Urinary bladder (tissue), 4 donors: ENCODE data around the gene RRP15. TPM values are rescaled to one million over a fixed set of nuclear protein-coding genes. Genes with fewer than 3 reads are reported as not detected.

Source experiments
- DNase-seq: peaks from one replicate; pipeline ENCODE4 v3.0.0-alpha.2; 2015; ENCODE audit errors: extremely low spot score
- H3K27ac ChIP-seq: one replicate; pipeline ENCODE4 v1.5.1; 2013; ENCODE audit warnings: low read depth, mild to moderate bottlenecking, moderate library complexity
- H3K36me3 ChIP-seq: one replicate; pipeline ENCODE4 v1.6.1; 2013; ENCODE audit warnings: mild to moderate bottlenecking, moderate library complexity; ENCODE audit not compliant: insufficient read depth
- H3K4me1 ChIP-seq: one replicate; pipeline ENCODE4 v1.6.1; 2013; ENCODE audit warnings: mild to moderate bottlenecking, moderate library complexity; ENCODE audit not compliant: insufficient read depth
- H3K4me3 ChIP-seq: one replicate; pipeline ENCODE4 v1.5.1; 2013; ENCODE audit warnings: low read depth, low read length
- WGBS: extraction: QIAGEN DNeasy Blood & Tissue Kit; methylation state at CpG from one replicate; pipeline ENCODE4 v1.1.7; 2013; 5-methylcytosine and 5-hydroxymethylcytosine counted together
- polyA plus RNA-seq: library from polyadenylated mRNA; stranded (reverse); fragments of 200-250 nt; gene quantifications from one replicate; pipeline ENCODE4 v1.2.3, GENCODE V29; 2013
- total RNA-seq: library from RNA; depleted of rRNA; stranded (reverse); fragments of >200 nt; gene quantifications from one replicate; pipeline ENCODE4 v1.2.3, GENCODE V29; 2014
- donor health status: healthy with polysubstance abuse.
- donor health status: healthy.

Gene RRP15
- total and polyA plus RNA-seq, 2 donors: 3.8 to 17.9 TPM

DNA sequence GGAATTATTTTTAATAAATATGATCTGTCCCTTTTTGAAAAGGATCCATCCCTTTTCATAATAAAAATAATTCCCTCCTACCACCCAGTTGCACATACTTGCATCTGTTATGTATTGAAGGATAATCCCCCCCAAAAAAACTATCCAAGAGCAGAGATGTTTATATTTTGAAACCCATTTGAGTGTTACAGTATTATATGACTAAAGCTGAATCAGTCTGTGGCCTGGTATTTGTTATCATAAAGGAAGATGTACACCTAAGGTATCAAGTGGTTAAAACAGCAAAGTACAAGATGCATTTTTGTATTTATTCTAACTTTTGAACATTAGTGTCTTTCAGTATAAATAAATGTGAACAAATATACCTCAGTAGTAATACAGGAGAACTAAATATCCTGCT lies 47.3 kb downstream of the RRP15 start:
- Histone ChIP-seq H3K36me3 (no peaks in the 10 kb centered on the region), H3K4me3 (no peak overlapping the region), H3K4me1 (no peaks in the 10 kb centered on the region), H3K27ac (no peak overlapping the region)
- DNase-seq: no peak

DNA sequence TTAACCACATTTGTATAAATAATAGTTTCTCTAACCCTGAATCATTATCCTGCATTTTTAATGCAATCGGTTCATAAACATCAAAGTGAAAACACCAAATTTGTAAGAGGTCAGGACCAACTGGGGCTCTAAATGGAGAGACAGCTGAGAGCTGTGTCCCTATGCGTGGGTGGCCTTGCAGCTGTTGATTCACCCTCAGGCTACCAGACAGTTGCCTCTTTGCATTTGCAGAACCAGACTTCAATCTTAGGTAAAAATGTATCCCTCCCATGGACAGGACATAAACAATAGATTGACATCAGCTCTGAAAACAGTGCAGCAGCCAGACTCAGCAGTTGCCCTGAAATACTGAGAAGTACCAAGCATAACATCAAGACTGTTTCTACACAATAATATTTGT lies 51.2 kb downstream of the RRP15 start:
- Histone ChIP-seq H3K4me3 (no peak overlapping the region), H3K4me1 (no peaks in the 10 kb centered on the region), H3K27ac (no peak overlapping the region), H3K36me3 (no peaks in the 10 kb centered on the region)
- no peak for DNase-seq
- WGBS: 84% methylated on average over 2 of the region's 2 CpGs

DNA sequence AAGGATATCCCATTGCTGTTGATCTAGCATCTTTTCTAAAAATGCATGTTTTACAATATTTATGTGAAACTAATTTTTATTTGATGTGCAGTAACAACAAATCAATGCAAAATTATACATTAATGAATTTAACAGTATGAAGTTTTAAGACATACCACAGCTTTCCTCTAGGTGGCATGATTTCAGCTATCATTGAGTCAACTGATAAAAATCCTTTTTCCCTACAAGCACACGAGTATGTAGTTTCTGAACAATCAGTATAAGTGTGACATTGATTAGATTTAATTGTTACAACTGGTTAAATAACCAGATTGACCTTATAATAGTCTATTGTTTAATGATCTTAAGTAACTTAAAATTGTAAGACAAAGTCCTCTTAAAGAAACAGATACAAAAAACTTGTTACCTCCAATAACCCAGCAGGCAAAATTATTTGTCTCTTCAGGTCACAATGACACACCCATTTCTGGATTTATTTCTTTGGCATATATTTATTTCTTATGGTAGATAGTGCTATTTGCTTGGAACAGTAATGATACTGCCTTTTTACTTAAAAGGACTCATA lies 54.3 kb downstream of the RRP15 start:
- Histone ChIP-seq H3K4me1 (no peaks in the 10 kb centered on the region), H3K36me3 (no peaks in the 10 kb centered on the region), H3K27ac (no peak overlapping the region), H3K4me3 (no peak overlapping the region)
- no peak for DNase-seq
- WGBS: 6% methylated on average over 1 of the region's 1 CpG

DNA sequence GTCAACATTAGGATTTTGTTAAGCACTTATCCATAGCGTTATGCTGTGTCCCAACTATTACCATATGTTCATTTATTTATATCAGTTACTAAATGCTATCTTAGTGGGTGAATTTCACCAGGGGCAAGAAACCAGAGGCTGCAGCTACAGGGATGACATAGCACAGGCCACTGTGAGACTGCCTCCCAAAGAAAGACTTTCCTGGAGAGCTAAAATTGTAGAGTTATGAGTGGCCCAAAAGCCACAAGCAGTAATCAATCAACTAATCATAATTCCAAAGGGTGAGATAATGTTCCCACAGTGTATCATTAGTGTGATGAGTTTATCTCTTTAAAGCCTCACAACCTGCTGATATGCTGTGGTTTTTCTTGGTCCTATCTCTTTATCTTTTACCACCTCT lies 56.2 kb downstream of the RRP15 start:
- Histone ChIP-seq H3K36me3 (no peaks in the 10 kb centered on the region), H3K4me1 (no peaks in the 10 kb centered on the region), H3K4me3 (no peak overlapping the region), H3K27ac (no peak overlapping the region)
- no peak for DNase-seq
- 90% methylated on average over 1 of the region's 1 CpG for WGBS

DNA sequence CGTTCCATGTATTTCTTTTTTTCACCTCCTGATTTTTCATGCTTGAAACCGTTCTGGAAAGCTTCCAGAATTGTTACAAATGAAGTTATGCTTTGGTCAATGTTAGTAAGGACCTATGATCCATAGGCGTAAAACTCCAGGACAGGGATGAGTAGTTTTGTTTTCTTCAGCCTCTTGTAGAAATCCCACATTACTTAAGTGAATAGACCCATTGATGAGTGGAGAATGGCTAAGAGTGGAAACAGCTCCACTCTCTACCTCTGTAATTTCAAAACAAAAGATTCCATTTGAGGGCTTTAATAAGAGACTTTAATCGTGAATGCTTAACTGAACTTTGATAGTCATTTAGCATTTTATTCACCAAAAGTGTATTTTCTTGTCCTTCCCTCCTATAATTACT lies 57.0 kb downstream of the RRP15 start:
- Histone ChIP-seq H3K36me3 (no peaks in the 10 kb centered on the region), H3K4me1 (no peaks in the 10 kb centered on the region), H3K27ac (no peak overlapping the region), H3K4me3 (no peak overlapping the region)
- DNase-seq: no peak
- WGBS: 93% methylated on average over 4 of the region's 4 CpGs

DNA sequence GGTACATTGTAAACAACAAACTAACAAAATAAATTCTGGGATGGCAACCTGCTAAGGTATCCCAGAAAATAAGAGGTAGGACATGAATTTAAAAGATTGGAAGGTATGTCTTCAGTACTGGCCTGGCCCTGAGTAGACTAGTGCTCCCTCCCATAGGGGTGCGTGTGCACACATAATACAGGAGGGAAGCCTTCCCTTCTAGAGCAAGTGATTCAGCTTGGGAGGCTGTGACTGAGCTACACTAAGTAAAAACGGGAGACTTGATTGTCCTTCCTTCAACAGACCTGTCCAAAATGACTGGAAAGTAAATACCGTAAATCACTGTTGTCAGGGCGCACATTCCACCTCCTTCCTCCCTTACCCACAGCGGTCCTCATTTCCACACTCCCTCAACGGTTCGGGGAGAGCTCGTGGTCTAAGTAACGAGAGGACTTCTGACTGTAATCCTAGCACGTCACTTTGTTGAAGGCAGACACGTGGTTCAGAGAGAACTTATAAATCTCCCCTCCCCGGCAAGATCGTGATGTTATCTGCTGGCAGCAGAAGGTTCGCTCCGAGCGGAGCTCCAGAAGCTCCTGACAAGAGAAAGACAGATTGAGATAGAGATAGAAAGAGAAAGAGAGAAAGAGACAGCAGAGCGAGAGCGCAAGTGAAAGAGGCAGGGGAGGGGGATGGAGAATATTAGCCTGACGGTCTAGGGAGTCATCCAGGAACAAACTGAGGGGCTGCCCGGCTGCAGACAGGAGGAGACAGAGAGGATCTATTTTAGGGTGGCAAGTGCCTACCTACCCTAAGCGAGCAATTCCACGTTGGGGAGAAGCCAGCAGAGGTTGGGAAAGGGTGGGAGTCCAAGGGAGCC lies 60.0 kb downstream of the RRP15 start, which contains the start of gene TGFB2:
Gene TGFB2, plus strand, starts transcription at position 523 of the 859 bp plus-strand sequence. CDS start 1,366 bp downstream, outside the sequence.
- H3K4me3 ChIP-seq: peak within 1 kb of the TSS; percentile 71
- 4% methylated on average over 22 of the region's 22 CpGs for WGBS
- H3K27ac ChIP-seq: peak within 1 kb of the TSS; percentile 80
- no peaks in the 10 kb centered on the region for H3K36me3 ChIP-seq
- DNase-seq: peak; percentile 57
- no peaks in the 10 kb centered on the region for H3K4me1 ChIP-seq

DNA sequence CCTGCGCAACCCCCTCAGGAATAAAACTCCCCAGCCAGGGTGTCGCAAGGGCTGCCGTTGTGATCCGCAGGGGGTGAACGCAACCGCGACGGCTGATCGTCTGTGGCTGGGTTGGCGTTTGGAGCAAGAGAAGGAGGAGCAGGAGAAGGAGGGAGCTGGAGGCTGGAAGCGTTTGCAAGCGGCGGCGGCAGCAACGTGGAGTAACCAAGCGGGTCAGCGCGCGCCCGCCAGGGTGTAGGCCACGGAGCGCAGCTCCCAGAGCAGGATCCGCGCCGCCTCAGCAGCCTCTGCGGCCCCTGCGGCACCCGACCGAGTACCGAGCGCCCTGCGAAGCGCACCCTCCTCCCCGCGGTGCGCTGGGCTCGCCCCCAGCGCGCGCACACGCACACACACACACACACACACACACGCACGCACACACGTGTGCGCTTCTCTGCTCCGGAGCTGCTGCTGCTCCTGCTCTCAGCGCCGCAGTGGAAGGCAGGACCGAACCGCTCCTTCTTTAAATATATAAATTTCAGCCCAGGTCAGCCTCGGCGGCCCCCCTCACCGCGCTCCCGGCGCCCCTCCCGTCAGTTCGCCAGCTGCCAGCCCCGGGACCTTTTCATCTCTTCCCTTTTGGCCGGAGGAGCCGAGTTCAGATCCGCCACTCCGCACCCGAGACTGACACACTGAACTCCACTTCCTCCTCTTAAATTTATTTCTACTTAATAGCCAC lies 60.7 kb downstream of the RRP15 start:
- no peaks in the 10 kb centered on the region for H3K36me3 ChIP-seq
- H3K4me3 ChIP-seq: peak overlapping the region; percentile 71
- no peaks in the 10 kb centered on the region for H3K4me1 ChIP-seq
- peak overlapping the region; percentile 80 for H3K27ac ChIP-seq
- under 1% methylated on average over 64 of the region's 64 CpGs for WGBS
- no peak for DNase-seq

DNA sequence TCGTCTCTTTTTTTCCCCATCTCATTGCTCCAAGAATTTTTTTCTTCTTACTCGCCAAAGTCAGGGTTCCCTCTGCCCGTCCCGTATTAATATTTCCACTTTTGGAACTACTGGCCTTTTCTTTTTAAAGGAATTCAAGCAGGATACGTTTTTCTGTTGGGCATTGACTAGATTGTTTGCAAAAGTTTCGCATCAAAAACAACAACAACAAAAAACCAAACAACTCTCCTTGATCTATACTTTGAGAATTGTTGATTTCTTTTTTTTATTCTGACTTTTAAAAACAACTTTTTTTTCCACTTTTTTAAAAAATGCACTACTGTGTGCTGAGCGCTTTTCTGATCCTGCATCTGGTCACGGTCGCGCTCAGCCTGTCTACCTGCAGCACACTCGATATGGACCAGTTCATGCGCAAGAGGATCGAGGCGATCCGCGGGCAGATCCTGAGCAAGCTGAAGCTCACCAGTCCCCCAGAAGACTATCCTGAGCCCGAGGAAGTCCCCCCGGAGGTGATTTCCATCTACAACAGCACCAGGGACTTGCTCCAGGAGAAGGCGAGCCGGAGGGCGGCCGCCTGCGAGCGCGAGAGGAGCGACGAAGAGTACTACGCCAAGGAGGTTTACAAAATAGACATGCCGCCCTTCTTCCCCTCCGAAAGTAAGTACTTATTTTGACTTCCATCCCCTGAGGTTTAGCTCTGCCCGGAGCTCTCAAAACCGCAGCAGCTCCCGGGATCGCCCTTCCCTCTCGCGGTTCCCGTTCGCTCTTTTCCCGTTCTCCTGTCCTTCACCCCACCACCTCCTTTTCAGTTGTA lies 61.5 kb downstream of the RRP15 start:
- peak overlapping the region; percentile 55 for H3K27ac ChIP-seq
- no peak for DNase-seq
- WGBS: 1% methylated on average over 39 of the region's 39 CpGs
- H3K4me3 ChIP-seq: peak overlapping the region; percentile 71
- no peaks in the 10 kb centered on the region for H3K36me3 ChIP-seq
- H3K4me1 ChIP-seq: no peaks in the 10 kb centered on the region

DNA sequence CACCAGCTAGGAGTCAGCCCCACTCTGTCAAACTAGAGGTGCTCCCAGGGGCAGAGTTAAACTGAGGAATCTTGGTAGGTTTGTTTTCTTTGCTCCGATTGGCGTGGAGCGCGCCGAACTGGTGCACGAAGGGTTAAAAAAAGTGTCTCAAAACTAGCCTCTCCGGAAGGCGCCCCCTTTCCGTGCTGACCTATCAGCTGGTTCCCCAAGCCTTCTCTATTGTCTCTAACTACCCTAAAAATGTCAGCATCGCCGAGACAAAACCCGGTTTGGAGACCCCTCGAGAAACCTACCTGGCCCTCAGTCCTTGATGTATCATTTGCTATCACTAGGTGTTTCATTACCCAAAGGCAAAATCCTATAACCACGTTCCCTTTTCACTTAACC lies 62.2 kb downstream of the RRP15 start:
- peak; percentile 39 for DNase-seq
- Histone ChIP-seq H3K4me3 (peak overlapping the region; percentile 71), H3K36me3 (no peaks in the 10 kb centered on the region), H3K4me1 (no peaks in the 10 kb centered on the region), H3K27ac (peak overlapping the region; percentile 55)
- 2% methylated on average over 14 of the region's 14 CpGs for WGBS

DNA sequence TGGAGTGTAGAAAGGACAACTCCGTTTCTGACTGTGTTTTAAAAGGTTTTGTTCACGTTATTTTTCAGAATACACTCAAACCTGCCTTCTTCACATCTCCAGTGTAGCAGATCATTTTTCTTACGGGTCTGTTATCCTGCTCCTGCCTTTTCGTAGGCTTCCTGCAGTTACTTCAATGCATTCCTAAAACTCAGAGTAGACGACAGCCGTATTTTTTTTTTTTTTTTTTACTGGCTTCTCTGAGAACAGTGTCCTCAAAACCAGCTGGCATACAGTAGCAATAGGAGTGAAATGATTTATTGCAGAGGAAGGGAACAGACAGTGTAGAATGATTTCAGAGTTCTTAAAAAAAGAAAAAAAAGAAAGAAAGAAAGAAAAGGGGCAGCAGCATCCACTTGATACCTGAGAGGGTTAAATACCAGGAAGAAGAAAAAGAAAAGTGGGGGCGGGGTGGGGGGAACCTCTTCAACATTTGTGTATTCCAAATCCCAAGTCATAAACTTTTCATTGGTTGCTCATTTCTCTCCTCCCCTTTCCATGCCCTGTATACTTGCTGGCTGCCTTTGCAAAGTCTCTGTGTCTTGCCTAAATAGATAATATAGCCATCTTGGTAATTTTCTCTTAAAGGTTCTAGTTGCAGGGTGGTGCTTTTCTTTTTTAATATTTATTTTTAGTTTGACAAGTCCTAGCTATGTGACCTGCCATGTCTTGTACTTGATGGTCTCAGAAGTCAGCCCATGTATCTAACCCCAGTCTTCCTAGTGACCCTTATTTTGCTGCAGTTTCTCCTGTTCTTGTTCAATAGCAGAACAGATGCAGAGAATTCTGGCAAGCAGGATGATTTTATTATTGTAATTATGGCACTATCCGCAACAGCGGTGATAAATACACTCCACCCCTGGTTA lies 62.9 kb downstream of the RRP15 start:
- Histone ChIP-seq H3K36me3 (no peaks in the 10 kb centered on the region), H3K4me3 (peak overlapping the region; percentile 71), H3K27ac (no peak overlapping the region), H3K4me1 (no peaks in the 10 kb centered on the region)
- 7% methylated on average over 9 of the region's 9 CpGs for WGBS
- DNase-seq: peak; percentile 75

DNA sequence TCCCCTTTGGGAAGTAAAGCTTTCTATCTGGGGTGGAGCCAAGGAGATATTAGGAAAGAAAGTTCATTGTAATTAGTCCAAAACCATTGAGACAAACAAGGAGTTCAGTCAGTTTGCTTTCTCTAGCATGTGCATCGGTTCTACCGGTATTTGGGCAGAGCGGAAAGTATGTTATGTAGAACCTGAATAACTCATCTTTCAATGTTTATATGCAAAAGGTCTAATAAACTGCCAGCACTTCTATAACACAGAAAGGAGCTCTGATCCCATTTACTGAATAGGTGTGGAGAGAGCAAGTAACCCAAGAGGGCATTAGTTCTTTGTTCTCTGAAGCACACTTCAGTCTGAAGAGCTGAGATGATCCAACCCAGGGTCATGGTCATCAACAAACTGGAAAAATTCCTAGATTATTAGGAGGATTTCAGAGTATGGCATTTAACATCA lies 63.6 kb downstream of the RRP15 start:
- H3K36me3 ChIP-seq: no peaks in the 10 kb centered on the region
- peak overlapping the region; percentile 27 for H3K4me3 ChIP-seq
- H3K27ac ChIP-seq: no peak overlapping the region
- 25% methylated on average over 3 of the region's 3 CpGs for WGBS
- no peaks in the 10 kb centered on the region for H3K4me1 ChIP-seq
- DNase-seq: no peak

DNA sequence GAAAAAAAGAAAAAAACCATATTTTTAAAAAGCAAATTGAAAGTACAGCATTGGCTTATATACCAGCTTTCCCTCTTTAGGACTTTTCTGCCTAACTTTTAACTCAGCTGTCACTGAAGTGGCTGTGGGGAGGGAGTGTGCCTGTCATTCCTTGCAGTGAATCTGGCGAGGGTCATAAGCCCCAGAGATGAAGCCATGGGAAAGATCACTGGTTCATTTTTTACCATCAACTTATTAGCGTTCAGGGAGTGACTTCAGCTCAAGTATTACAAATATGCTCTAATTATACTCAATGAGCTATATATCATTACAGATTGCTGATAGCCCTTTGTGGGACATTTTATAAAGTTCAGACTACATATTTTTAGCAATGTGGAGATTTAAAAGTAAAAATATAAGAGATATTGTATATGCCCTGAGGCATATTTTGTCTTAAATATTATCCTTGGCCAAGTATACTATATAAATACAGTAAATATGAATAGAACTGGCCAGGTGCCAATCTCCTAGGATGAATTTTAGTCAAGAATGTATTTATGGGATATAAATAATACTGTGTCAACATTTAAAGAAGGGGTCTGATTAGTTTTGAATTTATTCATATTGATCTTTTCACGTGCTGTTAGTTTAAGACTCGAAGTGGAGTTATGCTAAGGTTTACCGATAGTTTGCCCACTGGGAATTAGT lies 64.4 kb downstream of the RRP15 start:
- H3K4me1 ChIP-seq: no peaks in the 10 kb centered on the region

More for the DNA sequence above, 64.4 kb downstream of the RRP15 start:
- Histone ChIP-seq H3K4me3 (no peak overlapping the region), H3K27ac (no peak overlapping the region), H3K36me3 (no peaks in the 10 kb centered on the region)
- WGBS: 62% methylated on average over 5 of the region's 5 CpGs
- no peak for DNase-seq
